Epithelial cell of esophagus (primary cell): ENCODE data around the gene NFIA.

Experiments used
- DNase-seq: peaks from one replicate; pipeline ENCODE4 v3.0.0; 2010; ENCODE audit warnings: low read depth
- H3K4me3 ChIP-seq: 2 replicates; pipeline ENCODE4 v1.5.1; 2011; ENCODE audit warnings: mild to moderate bottlenecking, low read length, control low read depth
- CTCF ChIP-seq: IDR thresholded peaks from 2 replicates; pipeline ENCODE4 v1.5.1; 2011; ENCODE audit warnings: low read depth, mild to moderate bottlenecking, low read length, control low read depth, inconsistent platforms; ENCODE audit not compliant: insufficient read depth; ENCODE audit errors: missing control alignments

NFIA gene

GRCh38 chr1:61152066-61152465 is 69.7 kb downstream of the NFIA start:
- no peak overlapping the region for H3K4me3 ChIP-seq
- no peak for TF ChIP-seq CTCF

GRCh38 chr1:61152469-61153105 is 70.2 kb downstream of the NFIA start:
- no peak for DNase-seq
- no peak overlapping the region for H3K4me3 ChIP-seq
- peak; percentile 24 for TF ChIP-seq CTCF

More at GRCh38 chr1:61152066-61152465, 69.7 kb downstream of the NFIA start:
- DNase-seq, result no peak

GRCh38 chr1:61156576-61157467 is 74.5 kb downstream of the NFIA start:
- no peak for TF ChIP-seq CTCF

GRCh38 chr1:61157468-61157987 is 75.2 kb downstream of the NFIA start:
- no peak for TF ChIP-seq CTCF
- DNase-seq, result no peak
- H3K4me3 ChIP-seq, result no peak overlapping the region

More at GRCh38 chr1:61156576-61157467, 74.5 kb downstream of the NFIA start:
- no peak overlapping the region for H3K4me3 ChIP-seq
- no peak for DNase-seq

GRCh38 chr1:61158591-61158990 is 76.2 kb downstream of the NFIA start:
- no peak for TF ChIP-seq CTCF
- no peak for DNase-seq

GRCh38 chr1:61160526-61160925 is 78.2 kb downstream of the NFIA start:
- no peak overlapping the region for H3K4me3 ChIP-seq
- peak; percentile 84 for DNase-seq
- no peak for TF ChIP-seq CTCF

More at GRCh38 chr1:61158591-61158990, 76.2 kb downstream of the NFIA start:
- H3K4me3 ChIP-seq, result no peak overlapping the region
